Stimulated activated CD4-positive, alpha-beta T cell treated with anti-CD3 and anti-CD28 coated beads, Interleukin-12 subunit alpha, Interleukin-12 subunit beta, amount 100 ng/mL, for 4 hours (primary cell): Measurements from ENCODE around the gene TOPBP1.
"Not testable (repeated sequence)": the region's sequence is repeated elsewhere in the genome, so short reads cannot be mapped to it uniquely, and the experiment has no call there.

Source experiments
- DNase-seq: peaks from one replicate; pipeline ENCODE4 v3.0.0-alpha.2; 2020

The TOPBP1 gene

DNA sequence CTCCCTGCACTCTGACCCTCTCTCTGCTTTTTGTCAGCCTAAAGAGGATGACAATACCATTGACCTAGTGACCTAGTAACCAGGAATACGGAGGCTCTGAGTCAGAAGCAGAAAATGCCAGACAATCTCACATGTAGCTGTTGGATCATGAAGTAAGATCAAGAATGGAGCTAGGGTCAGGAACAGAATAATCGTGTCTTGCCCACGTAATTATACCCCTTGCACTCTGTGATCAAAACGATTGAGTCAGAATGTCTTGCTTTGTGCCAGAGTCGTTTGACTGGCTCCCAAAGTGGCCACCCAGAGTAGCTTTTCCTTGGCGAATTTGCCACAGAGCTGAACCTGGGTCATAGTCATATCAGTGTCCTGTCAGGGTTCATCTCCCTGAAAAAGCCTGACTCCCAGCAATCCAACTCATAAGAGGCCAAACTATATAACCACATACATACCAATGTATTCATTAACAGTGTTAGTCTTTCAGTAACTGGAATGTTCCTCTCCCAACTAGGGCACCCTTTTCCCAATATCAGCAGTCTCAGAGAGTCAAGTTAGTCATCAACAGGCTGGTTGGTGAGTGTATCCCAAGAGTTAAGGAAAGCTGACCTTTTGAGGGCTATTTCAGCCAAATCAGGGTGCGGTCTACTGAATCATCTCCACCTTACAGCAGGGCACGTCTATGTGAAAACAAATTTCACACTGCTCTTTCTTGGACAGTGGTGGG is 93.3 kb downstream of the TOPBP1 start:
- DNase-seq: no peak

GRCh38 chr3:133563816-133564215 is 97.9 kb downstream of the TOPBP1 start:
- DNase-seq: no peak

DNA sequence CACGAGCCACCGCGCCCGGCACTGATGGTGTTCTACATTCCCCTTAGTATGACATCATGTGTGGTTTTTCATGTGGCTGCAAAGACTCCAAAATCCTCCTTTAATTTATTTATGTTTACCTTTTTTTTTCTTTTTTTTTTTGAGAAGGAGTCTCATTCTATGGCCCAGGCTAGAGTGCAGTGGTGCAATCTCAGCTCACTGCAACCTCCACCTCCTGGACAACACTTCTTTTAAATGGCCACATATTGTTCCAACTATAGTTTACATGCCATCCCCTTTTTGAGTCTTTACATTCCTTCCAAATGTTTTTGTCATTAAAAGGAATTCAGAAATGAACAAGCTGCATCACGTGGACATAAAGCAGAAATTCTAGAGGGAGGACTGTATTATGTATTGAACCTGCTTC is 98.6 kb downstream of the TOPBP1 start:
- no peak for DNase-seq

- DNase-seq: no peak
Measured at GRCh38 chr3:133562376-133562775, 99.4 kb downstream of the TOPBP1 start.

- DNase-seq: no peak
Measured at GRCh38 chr3:133561679-133562078, 100.1 kb downstream of the TOPBP1 start.

GRCh38 chr3:133551589-133551988 is 110.2 kb downstream of the TOPBP1 start:
- not testable (repeated sequence) for DNase-seq
